ENCODE results near the gene ATP6V0E1.
A peak's percentile ranks its signal among the peaks of the same experiment; 100 is the strongest.
"Not testable (repeated sequence)": the region's sequence is repeated elsewhere in the genome, so short reads cannot be mapped to it uniquely, and the experiment has no call there.

Gene ATP6V0E1

DNA sequence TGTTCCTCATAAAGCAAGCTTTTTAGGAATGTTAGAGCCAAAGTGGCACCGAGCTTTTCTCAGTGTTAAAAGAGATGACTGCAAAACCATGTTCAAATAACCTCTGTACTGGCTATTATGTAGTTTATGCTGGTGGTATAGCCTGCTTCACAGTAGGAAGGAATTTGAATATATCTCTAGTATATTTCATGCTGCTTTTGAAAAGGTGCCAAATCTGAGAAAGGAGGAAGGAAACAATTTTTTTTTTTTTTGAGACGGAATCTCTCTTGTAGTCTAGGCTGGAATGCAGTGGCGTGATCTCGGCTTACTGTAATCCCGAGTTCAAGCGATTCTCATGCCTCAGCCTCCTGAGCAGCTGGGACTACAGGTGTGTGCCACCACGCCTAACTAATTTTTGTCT is 86.1 kb downstream of the ATP6V0E1 start:
- Mint-ChIP-seq H3K9me3 (no peaks in the 10 kb centered on the region), H3K27me3 (no peaks in the 10 kb centered on the region), H3K4me1 (ENCODE audit: low read depth) (peaks cover 46% of the 10 kb centered on the region), H3K36me3 (ENCODE audit: low read depth) (peaks cover 17% of the 10 kb centered on the region), H3K4me3 (peak overlapping the region; percentile 9), H3K27ac (peak overlapping the region; percentile 67)
- intact Hi-C loops (cut with micrococcal nuclease) = no loop called here

DNA sequence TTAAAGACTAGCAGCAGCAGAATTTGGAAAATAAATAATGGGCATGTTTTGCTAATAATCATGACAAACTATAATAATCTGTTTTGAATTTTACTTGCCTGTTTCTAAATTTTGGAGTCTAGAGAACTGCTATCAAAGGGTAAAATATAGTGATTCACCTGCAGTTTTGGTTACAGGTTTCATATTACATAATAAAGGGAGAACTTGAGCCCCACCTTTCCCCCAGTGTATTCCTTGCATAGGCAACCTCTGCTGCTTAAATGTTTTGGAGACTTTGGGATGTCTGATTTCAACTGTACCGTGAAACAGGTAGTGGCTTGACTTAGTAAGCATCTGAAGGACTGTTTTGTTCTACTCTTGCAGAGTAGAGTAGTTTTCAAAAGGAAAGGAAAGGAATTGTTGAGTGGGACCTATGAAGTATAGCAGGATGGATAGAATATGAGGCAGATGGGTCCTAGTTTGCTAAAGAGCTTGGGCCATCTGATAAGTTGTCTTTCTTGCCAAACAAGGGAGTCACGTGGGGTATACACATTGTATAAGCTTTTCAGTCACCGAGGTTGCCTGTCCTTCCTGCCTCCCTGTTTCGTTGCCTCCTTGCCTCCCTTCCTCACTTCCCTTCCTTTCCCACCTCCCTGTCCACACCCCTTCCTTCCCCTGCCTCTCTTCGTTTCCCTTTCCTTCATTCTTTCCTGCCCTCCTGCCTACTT is 91.7 kb downstream of the ATP6V0E1 start:
- intact Hi-C loops (cut with micrococcal nuclease) = no loop called here
- Mint-ChIP-seq H3K9me3 (no peaks in the 10 kb centered on the region), H3K27me3 (no peaks in the 10 kb centered on the region), H3K4me1 (ENCODE audit: low read depth) (peaks cover 31% of the 10 kb centered on the region), H3K27ac (no peak overlapping the region), H3K36me3 (ENCODE audit: low read depth) (peaks cover 11% of the 10 kb centered on the region), H3K4me3 (no peak overlapping the region)

DNA sequence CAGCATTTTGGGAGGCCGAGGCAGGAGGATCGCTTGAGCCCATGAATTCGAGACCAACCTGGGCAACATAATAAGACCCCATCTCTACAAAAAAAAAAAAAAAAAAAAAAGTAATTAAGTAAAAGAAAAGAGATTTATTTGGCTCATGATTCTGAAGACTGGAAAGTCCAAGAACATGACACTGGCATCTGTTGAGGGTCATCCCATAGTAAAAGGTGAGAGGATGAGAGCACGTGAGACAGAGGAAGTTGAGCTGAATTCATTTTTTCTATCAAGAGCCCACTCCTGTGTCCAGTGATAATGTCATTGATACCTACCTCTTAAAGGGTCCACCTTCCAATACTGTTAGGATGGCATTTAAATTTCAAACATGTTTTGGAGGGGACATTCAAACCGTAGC is 92.4 kb downstream of the ATP6V0E1 start:
- Mint-ChIP-seq H3K27me3 (no peaks in the 10 kb centered on the region), H3K4me1 (ENCODE audit: low read depth) (peaks cover 27% of the 10 kb centered on the region), H3K27ac (no peak overlapping the region), H3K36me3 (ENCODE audit: low read depth) (peaks cover 17% of the 10 kb centered on the region), H3K4me3 (no peak overlapping the region), H3K9me3 (no peaks in the 10 kb centered on the region)
- intact Hi-C loops (cut with micrococcal nuclease) = no loop called here

DNA sequence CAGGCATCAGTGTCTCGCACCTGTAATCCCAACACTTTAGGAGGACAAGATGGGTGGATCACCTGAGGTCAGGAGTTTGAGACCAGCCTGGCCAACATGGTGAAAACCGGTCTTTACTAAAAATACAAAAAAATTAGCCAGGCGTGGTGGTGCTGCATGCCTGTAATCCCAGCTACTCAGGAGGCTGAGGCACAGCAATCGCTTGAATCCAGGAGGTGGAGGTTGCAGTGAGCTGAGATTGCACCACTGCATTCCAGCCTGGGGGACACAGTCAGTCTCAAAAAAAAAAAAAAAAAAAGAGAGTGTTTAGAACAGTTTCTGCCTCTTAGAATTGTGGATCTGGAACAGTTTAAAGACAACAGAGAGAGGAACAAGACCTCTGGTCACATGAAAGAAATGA is 92.9 kb downstream of the ATP6V0E1 start:
- intact Hi-C loops (cut with micrococcal nuclease); H3K27ac Mint-ChIP-seq; H3K4me3 Mint-ChIP-seq; H3K9me3 Mint-ChIP-seq; H3K27me3 Mint-ChIP-seq: not testable (repeated sequence)
- H3K36me3 Mint-ChIP-seq (ENCODE audit: low read depth) = peaks cover 22% of the 10 kb centered on the region
- H3K4me1 Mint-ChIP-seq (ENCODE audit: low read depth) = peaks cover 25% of the 10 kb centered on the region

DNA sequence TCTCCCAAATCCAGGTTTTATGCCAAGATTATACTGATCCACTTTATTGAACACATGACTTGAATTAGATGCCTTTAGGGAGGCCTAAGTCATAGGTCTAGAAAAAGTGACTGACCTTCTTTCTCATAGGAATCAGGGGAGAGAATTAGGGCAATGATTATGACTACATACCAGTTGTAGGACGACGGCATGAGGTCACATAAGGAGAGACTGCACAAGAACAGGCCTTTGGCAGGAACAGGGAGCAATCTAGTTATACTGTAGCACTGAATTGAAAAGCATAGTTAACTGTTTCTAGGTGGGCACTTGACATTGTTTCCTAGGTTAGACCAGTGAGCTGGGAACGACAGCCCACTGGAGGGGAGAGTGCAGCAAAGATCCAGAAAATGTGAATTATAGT is 95.3 kb downstream of the ATP6V0E1 start:
- Mint-ChIP-seq H3K4me1 (ENCODE audit: low read depth) (peaks cover 27% of the 10 kb centered on the region), H3K4me3 (no peak overlapping the region), H3K9me3 (no peaks in the 10 kb centered on the region), H3K27me3 (no peaks in the 10 kb centered on the region), H3K36me3 (ENCODE audit: low read depth) (peaks cover 37% of the 10 kb centered on the region), H3K27ac (no peak overlapping the region)
- intact Hi-C loops (cut with micrococcal nuclease) = no loop called here
